ENCODE results near the gene CUBN.

CUBN gene

GRCh38 chr10:16883084-16883483 lies 246.5 kb downstream of the CUBN start:
- Histone ChIP-seq H3K36me3 (no peaks in the 10 kb centered on the region), H3K9me3 (no peaks in the 10 kb centered on the region), H3K4me3 (no peak overlapping the region), H3K4me1 (no peaks in the 10 kb centered on the region), H3K27me3 (no peaks in the 10 kb centered on the region), H3K27ac (no peak overlapping the region)
- no peak for TF ChIP-seq CTCF (IDR thresholded peaks at IDR 0.05)
- no peak for DNase-seq
- intact Hi-C loops (cut with DNase I; ENCODE audit: low total_unique reads), result no loop called here

- no peak for DNase-seq
- TF ChIP-seq CTCF (IDR thresholded peaks at IDR 0.05), result no peak
- Histone ChIP-seq H3K9me3 (no peaks in the 10 kb centered on the region), H3K4me3 (no peak overlapping the region), H3K27ac (no peak overlapping the region), H3K27me3 (no peaks in the 10 kb centered on the region), H3K4me1 (no peaks in the 10 kb centered on the region), H3K36me3 (no peaks in the 10 kb centered on the region)
- intact Hi-C loops (cut with DNase I; ENCODE audit: low total_unique reads), result no loop called here
These were observed 259.3 kb downstream of the CUBN start for GRCh38 chr10:16870331-16870730.

- Histone ChIP-seq H3K4me1 (no peaks in the 10 kb centered on the region), H3K4me3 (no peak overlapping the region), H3K36me3 (no peaks in the 10 kb centered on the region), H3K9me3 (no peaks in the 10 kb centered on the region), H3K27ac (no peak overlapping the region), H3K27me3 (no peaks in the 10 kb centered on the region)
- no peak for TF ChIP-seq CTCF (IDR thresholded peaks at IDR 0.05)
- DNase-seq, result no peak
- intact Hi-C loops (cut with DNase I; ENCODE audit: low total_unique reads), result no loop called here
These were observed 261.6 kb downstream of the CUBN start for GRCh38 chr10:16867990-16868389.

- Histone ChIP-seq H3K27ac (no peak overlapping the region), H3K27me3 (no peaks in the 10 kb centered on the region), H3K4me1 (no peaks in the 10 kb centered on the region), H3K36me3 (no peaks in the 10 kb centered on the region), H3K4me3 (no peak overlapping the region), H3K9me3 (no peaks in the 10 kb centered on the region)
- TF ChIP-seq CTCF (IDR thresholded peaks at IDR 0.05), result no peak
- DNase-seq, result no peak
- intact Hi-C loops (cut with DNase I; ENCODE audit: low total_unique reads), result no loop called here
These were observed 262.1 kb downstream of the CUBN start for GRCh38 chr10:16867556-16867955.

- Histone ChIP-seq H3K9me3 (no peaks in the 10 kb centered on the region), H3K27ac (no peak overlapping the region), H3K4me1 (no peaks in the 10 kb centered on the region), H3K36me3 (no peaks in the 10 kb centered on the region), H3K4me3 (no peak overlapping the region), H3K27me3 (no peaks in the 10 kb centered on the region)
- TF ChIP-seq CTCF (IDR thresholded peaks at IDR 0.05), result no peak
- no peak for DNase-seq
- intact Hi-C loops (cut with DNase I; ENCODE audit: low total_unique reads), result no loop called here
These were observed 262.9 kb downstream of the CUBN start for GRCh38 chr10:16866541-16867275.

- no peaks in the 10 kb centered on the region for H3K27me3 ChIP-seq
- no peak overlapping the region for H3K27ac ChIP-seq
- intact Hi-C loops (cut with DNase I; ENCODE audit: low total_unique reads), result no loop called here
- H3K4me3 ChIP-seq, result no peak overlapping the region
- TF ChIP-seq CTCF (IDR thresholded peaks at IDR 0.05), result no peak
- no peak for DNase-seq
- H3K4me1 ChIP-seq, result no peaks in the 10 kb centered on the region
- H3K36me3 ChIP-seq, result no peaks in the 10 kb centered on the region
- H3K9me3 ChIP-seq, result no peaks in the 10 kb centered on the region
These were observed 263.8 kb downstream of the CUBN start for GRCh38 chr10:16865766-16866165.
